K562 (cell line): Measurements from ENCODE around the gene GNAT3. TPM values are rescaled to one million over a fixed set of nuclear protein-coding genes. Genes with fewer than 3 reads are reported as not detected.

Experiments
- ATAC-seq: fragments of 200-7000 bp; cut with Tn5 transposase; 3 replicates; pipeline ENCODE4 v1.9.1; 2020; ENCODE audit warnings: moderate library complexity
- Bru-seq: library from RNA; stranded (reverse); fragments of 400-500 nt; gene quantifications from one replicate; lab custom pipeline; 2021; lab: Mats Ljungman, UMichigan
- BruChase-seq, 2 experiments: library from RNA; stranded (reverse); fragments of 400-500 nt; gene quantifications; one replicate each; lab custom pipeline; 2021; lab: Mats Ljungman, UMichigan
- BruUV-seq: library from RNA; stranded (reverse); fragments of 400-500 nt; replicated peaks from 2 replicates; lab custom pipeline; 2021; lab: Mats Ljungman, UMichigan
- CTCF ChIA-PET: fragments of 300-600 bp; formaldehyde crosslinking; extraction: SDS; loops from one replicate; lab custom pipeline; 2021; ENCODE audit warnings: low intra/inter-chr PET ratio; lab: Yijun Ruan, JAX
- POLR2A ChIA-PET: fragments of 300-600, 350-650 bp; sonication (Branson Sonifier 250); formaldehyde crosslinking; extraction: SDS; loops from one replicate; lab custom pipeline; 2021; ENCODE audit warnings: antibody characterized with exemption, inconsistent platforms; lab: Yijun Ruan, JAX
- DNase-seq, 4 experiments: peaks; one replicate each; pipeline versions ENCODE4 v3.0.0 to v3.0.0-alpha.2; 2011 to 2018; ENCODE audit warnings: low spot score in 3 of 4, mixed read lengths in 3 of 4; ENCODE audit errors: extremely low read depth in 1 of 4
- FAIRE-seq: peaks from 2 replicates; lab custom pipeline; 2011; peaks lifted over from hg19 to GRCh38; lab: Jason Lieb, UNC
- H2AFZ ChIP-seq: 2 replicates; pipeline ENCODE4 v1.6.0; 2011; ENCODE audit warnings: low read depth, low read length, control low read depth, inconsistent platforms
- H3K27ac ChIP-seq: fragments of 200-600 bp; 3 replicates; pipeline ENCODE4 v1.8.0; 2011; ENCODE audit warnings: low read depth, mild to moderate bottlenecking, control low read depth, inconsistent platforms, low read length, moderate library complexity, mixed read lengths; ENCODE audit errors: extremely low read depth
- H3K27me3 ChIP-seq, 2 experiments: fragments of 300-600 bp in 1 of 2; 2 replicates in 1 of 2; 3 replicates in 1 of 2; pipeline versions ENCODE4 v1.6.0 to v1.8.0; 2011; ENCODE audit warnings: inconsistent platforms in 2 of 2, low read length in 2 of 2, mild to moderate bottlenecking in 1 of 2, mixed read lengths in 1 of 2, moderate library complexity in 1 of 2; ENCODE audit not compliant: control insufficient read depth in 2 of 2, insufficient read depth in 2 of 2
- H3K36me3 ChIP-seq: fragments of 300-600 bp; 3 replicates; pipeline ENCODE4 v1.8.0; 2011; ENCODE audit warnings: mild to moderate bottlenecking, low read length, inconsistent platforms; ENCODE audit not compliant: control insufficient read depth, insufficient read depth
- H3K4me1 ChIP-seq, 2 experiments: fragments of 200-600 bp in 1 of 2; replicated peaks in 1 of 2; 2 replicates in 1 of 2; 3 replicates in 1 of 2; pipeline versions ENCODE4 v1.5.1 to v1.8.0; 2011; ENCODE audit warnings: inconsistent platforms in 2 of 2, low read length in 2 of 2, mild to moderate bottlenecking in 1 of 2, mixed read lengths in 1 of 2, moderate library complexity in 1 of 2; ENCODE audit not compliant: control insufficient read depth in 2 of 2, insufficient read depth in 2 of 2
- H3K4me2 ChIP-seq: 2 replicates; pipeline ENCODE4 v1.6.1; 2011; ENCODE audit warnings: low read length, control low read depth, inconsistent platforms, mixed read lengths; ENCODE audit not compliant: insufficient read depth
- H3K4me3 ChIP-seq: fragments of 200-600 bp; sonication (generic), shearing (Covaris generic); 2 replicates; pipeline ENCODE4 v1.5.1; 2016; ENCODE audit warnings: control low read depth, inconsistent platforms
- H3K79me2 ChIP-seq: fragments of 200-600 bp; 3 replicates; pipeline ENCODE4 v1.8.0; 2011; ENCODE audit warnings: low read length, inconsistent platforms; ENCODE audit not compliant: control insufficient read depth, insufficient read depth
- H3K9ac ChIP-seq, 2 experiments: 2 replicates each; pipeline versions ENCODE4 v1.6.0 to v1.6.1; 2011; ENCODE audit warnings: low read depth in 2 of 2, low read length in 2 of 2, control low read depth in 1 of 2, inconsistent platforms in 1 of 2, mild to moderate bottlenecking in 1 of 2, mixed read lengths in 1 of 2; ENCODE audit not compliant: insufficient read depth in 1 of 2
- H3K9me1 ChIP-seq: one replicate; pipeline ENCODE4 v1.6.0; 2011; ENCODE audit warnings: inconsistent platforms, mild to moderate bottlenecking, low read length, moderate library complexity; ENCODE audit not compliant: control insufficient read depth, insufficient read depth
- H3K9me3 ChIP-seq: replicated peaks from 2 replicates; pipeline ENCODE4 v1.5.1; 2011; ENCODE audit warnings: low read depth, low read length, inconsistent platforms; ENCODE audit not compliant: control insufficient read depth, insufficient read depth
- H4K20me1 ChIP-seq: replicated peaks from 2 replicates; pipeline ENCODE4 v1.6.1; 2011; ENCODE audit warnings: low read length, inconsistent platforms, mixed read lengths; ENCODE audit not compliant: control insufficient read depth, insufficient read depth
- CHAMP1 ChIP-seq: fragments of 450-650 bp; IDR thresholded peaks from 2 replicates; pipeline ENCODE4 v1.6.1; 2016; ENCODE audit warnings: mild to moderate bottlenecking
- CXXC5 ChIP-seq: fragments of 250-450 bp; sonication (Bioruptor Pico); IDR thresholded peaks from 2 replicates; pipeline ENCODE4 v1.8.0; 2022; ENCODE audit warnings: inconsistent platforms, mild to moderate bottlenecking, moderate library complexity
- HNRNPL ChIP-seq: fragments of 200-400 bp; formaldehyde crosslinking; IDR thresholded peaks from 2 replicates; pipeline ENCODE4 v1.6.1; 2017; ENCODE audit warnings: low read depth, mild to moderate bottlenecking, low read length
- RBM39 ChIP-seq: fragments of 200-400 bp; formaldehyde crosslinking; optimal IDR thresholded peaks from 2 replicates; pipeline ENCODE3; 2018; ENCODE audit warnings: low read depth, low read length
- SIX5 ChIP-seq, 2 experiments: IDR thresholded peaks; 2 replicates each; pipeline ENCODE4 v1.6.1; 2011; ENCODE audit warnings: low read length in 2 of 2, borderline replicate concordance in 1 of 2, low read depth in 1 of 2, mild to moderate bottlenecking in 1 of 2, moderate library complexity in 1 of 2; ENCODE audit not compliant: insufficient read depth in 1 of 2
- SMARCE1 ChIP-seq: fragments of 450-650 bp; IDR thresholded peaks from 2 replicates; pipeline ENCODE4 v1.7.1; 2016; ENCODE audit warnings: mild to moderate bottlenecking
- ZFP1 ChIP-seq: fragments of 450-650 bp; formaldehyde crosslinking; IDR thresholded peaks from 2 replicates; pipeline ENCODE4 v1.4.0; 2020; ENCODE audit warnings: mild to moderate bottlenecking, mixed read lengths
- ZNF583 ChIP-seq: fragments of 250-450 bp; sonication (Bioruptor Pico); IDR thresholded peaks from 2 replicates; pipeline ENCODE4 v1.4.0; 2020
- ZNF77 ChIP-seq: fragments of 250-450 bp; sonication (Bioruptor Pico); IDR thresholded peaks from 2 replicates; pipeline ENCODE4 v1.5.0; 2020
- WGBS: fragments of 100-300 bp; shearing (Covaris generic); methylation state at CpG from one replicate; pipeline ENCODE4 v1.1.6; 2016; ENCODE audit warnings: low coverage, mixed read lengths; ENCODE audit not compliant: insufficient coverage; ENCODE audit errors: missing lambda C conversion rate; 5-methylcytosine and 5-hydroxymethylcytosine counted together
- in situ Hi-C: fragments of 300-500 bp; cut with MboI; formaldehyde crosslinking; loops from 4 replicates; pipeline ENCODE4 v1.15.0; 2018; ENCODE audit warnings: inconsistent platforms, mixed read lengths
- intact Hi-C: fragments of 100-400 bp; cut with micrococcal nuclease; formaldehyde crosslinking; loops from 2 replicates; pipeline ENCODE4 v1.14.2; 2022
- long read RNA-seq, 3 experiments: library from polyadenylated mRNA in 2 of 3; library from RNA in 1 of 3; unstranded in 2 of 3; stranded (forward) in 1 of 3; transcript quantifications; one replicate each; pipeline ENCODE4 v2.0.0, GENCODE V29; 2019 to 2022
- polyA minus RNA-seq, 3 experiments: library from RNA; depleted of rRNA, polyadenylated mRNA; stranded (reverse); fragments of >200 nt; gene quantifications; 2 replicates each; pipeline ENCODE4 v1.2.3, GENCODE V29; 2011
- polyA plus RNA-seq, 8 experiments: library from polyadenylated mRNA; depleted of rRNA in 4 of 8; stranded (reverse) in 5 of 8; unstranded in 3 of 8; fragments of >200 nt; fragmentation: Nextera tagmentation in 2 of 8; fragmentation: Illumina TruSeq in 1 of 8; extraction: Ambion mirVana in 2 of 8; extraction: Trizol in 1 of 8; gene quantifications; 2 replicates each; pipeline versions ENCODE4 v1.2.1 to v1.2.3, GENCODE V29; 2011 to 2014; ENCODE audit warnings: inconsistent platforms in 1 of 8, missing spikeins in 1 of 8
- total RNA-seq, 7 experiments: library from RNA; depleted of rRNA in 6 of 7; stranded (reverse); fragments of >200 nt in 6 of 7; fragmentation: Illumina TruSeq in 2 of 7; extraction: Trizol in 2 of 7; gene quantifications; 2 replicates each; pipeline versions ENCODE4 v1.2.1 to v1.2.3, GENCODE V29; 2011 to 2021; ENCODE audit warnings: low replicate concordance in 1 of 7
- TF ChIP-seq, protein P1 (sequence below): fragments of 250-450 bp; sonication (Bioruptor Pico); IDR thresholded peaks from 2 replicates; pipeline ENCODE4 v1.8.0; 2022; ENCODE audit warnings: inconsistent platforms, mild to moderate bottlenecking, moderate library complexity, borderline replicate concordance
- TF ChIP-seq, protein P2 (sequence below): fragments of 250-450 bp; sonication (Bioruptor Pico); IDR thresholded peaks from 2 replicates; pipeline ENCODE4 v1.8.0; 2021; ENCODE audit warnings: borderline replicate concordance, mild to moderate bottlenecking, moderate library complexity; ENCODE audit not compliant: poor library complexity, severe bottlenecking
- TF ChIP-seq, protein P3 (sequence below): fragments of 450-650 bp; formaldehyde crosslinking; IDR thresholded peaks from 2 replicates; pipeline ENCODE4 v1.4.0; 2020; ENCODE audit warnings: mild to moderate bottlenecking, moderate library complexity

GNAT3 gene
- total RNA-seq (2011; cell fraction: chromatin; rRNA removed; ENCODE audit: low replicate concordance): not detected in 2 replicates
- total RNA-seq (2011; cell fraction: nucleolus; rRNA removed): not detected in 2 replicates
- not detected in 2 replicates for total RNA-seq (2011; cell fraction: nucleoplasm; rRNA removed)
- total RNA-seq (2014; rRNA removed) (not detected in 2 replicates), total RNA-seq (2014; rRNA removed; fragmentation: Illumina TruSeq; extraction: Trizol) (not detected in 2 replicates), total RNA-seq (2015; rRNA removed; fragmentation: Illumina TruSeq; extraction: Trizol) (not detected in 2 replicates), total RNA-seq (2021) (not detected in 2 replicates), polyA plus RNA-seq (2011; rRNA removed) (not detected in 2 replicates), polyA plus RNA-seq (2014; fragmentation: Illumina TruSeq; extraction: Trizol) (not detected in 2 replicates), polyA plus RNA-seq (2014; fragmentation: Nextera tagmentation; extraction: Ambion mirVana) (not detected), polyA plus RNA-seq (2014; rRNA removed) (not detected in 2 replicates), polyA minus RNA-seq (2011; rRNA and poly(A)+ RNA removed) (not detected in 2 replicates), Bru-seq, nascent RNA (not detected), BruChase-seq, experiment 1, labeled RNA remaining after a 2-hour chase (not detected), BruChase-seq, experiment 2, labeled RNA remaining after a 6-hour chase (not detected)
- not detected in 2 replicates for polyA plus RNA-seq (2011; cell fraction: cytosol; rRNA removed)
- polyA plus RNA-seq (2011; cell fraction: nucleus; rRNA removed): not detected in 2 replicates
- polyA plus RNA-seq (2012): not detected in 2 replicates
- polyA minus RNA-seq (2011; cell fraction: cytosol; rRNA and poly(A)+ RNA removed): not detected in 2 replicates
- polyA minus RNA-seq (2011; cell fraction: nucleus; rRNA and poly(A)+ RNA removed): not detected in 2 replicates
- long read RNA-seq, experiment 1: 0 reads
- long read RNA-seq, experiment 2: 0 reads
- long read RNA-seq, experiment 3: 0 reads

- intact Hi-C loops: no loop called here
- WGBS: 0% methylated on average over 3 of the region's 3 CpGs
- FAIRE-seq: no peak
- no peak for TF ChIP-seq RBM39
- TF ChIP-seq CHAMP1: no peak
- TF ChIP-seq, protein P1, sequence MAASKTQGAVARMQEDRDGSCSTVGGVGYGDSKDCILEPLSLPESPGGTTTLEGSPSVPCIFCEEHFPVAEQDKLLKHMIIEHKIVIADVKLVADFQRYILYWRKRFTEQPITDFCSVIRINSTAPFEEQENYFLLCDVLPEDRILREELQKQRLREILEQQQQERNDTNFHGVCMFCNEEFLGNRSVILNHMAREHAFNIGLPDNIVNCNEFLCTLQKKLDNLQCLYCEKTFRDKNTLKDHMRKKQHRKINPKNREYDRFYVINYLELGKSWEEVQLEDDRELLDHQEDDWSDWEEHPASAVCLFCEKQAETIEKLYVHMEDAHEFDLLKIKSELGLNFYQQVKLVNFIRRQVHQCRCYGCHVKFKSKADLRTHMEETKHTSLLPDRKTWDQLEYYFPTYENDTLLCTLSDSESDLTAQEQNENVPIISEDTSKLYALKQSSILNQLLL (CRISPR knock-in tag): no peak
- TF ChIP-seq CXXC5 (CRISPR knock-in tag): no peak
- TF ChIP-seq ZNF77 (CRISPR knock-in tag): no peak
- TF ChIP-seq, protein P2, sequence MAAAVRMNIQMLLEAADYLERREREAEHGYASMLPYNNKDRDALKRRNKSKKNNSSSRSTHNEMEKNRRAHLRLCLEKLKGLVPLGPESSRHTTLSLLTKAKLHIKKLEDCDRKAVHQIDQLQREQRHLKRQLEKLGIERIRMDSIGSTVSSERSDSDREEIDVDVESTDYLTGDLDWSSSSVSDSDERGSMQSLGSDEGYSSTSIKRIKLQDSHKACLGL (CRISPR knock-in tag): no peak
- TF ChIP-seq SMARCE1: no peak
- TF ChIP-seq, protein P3, sequence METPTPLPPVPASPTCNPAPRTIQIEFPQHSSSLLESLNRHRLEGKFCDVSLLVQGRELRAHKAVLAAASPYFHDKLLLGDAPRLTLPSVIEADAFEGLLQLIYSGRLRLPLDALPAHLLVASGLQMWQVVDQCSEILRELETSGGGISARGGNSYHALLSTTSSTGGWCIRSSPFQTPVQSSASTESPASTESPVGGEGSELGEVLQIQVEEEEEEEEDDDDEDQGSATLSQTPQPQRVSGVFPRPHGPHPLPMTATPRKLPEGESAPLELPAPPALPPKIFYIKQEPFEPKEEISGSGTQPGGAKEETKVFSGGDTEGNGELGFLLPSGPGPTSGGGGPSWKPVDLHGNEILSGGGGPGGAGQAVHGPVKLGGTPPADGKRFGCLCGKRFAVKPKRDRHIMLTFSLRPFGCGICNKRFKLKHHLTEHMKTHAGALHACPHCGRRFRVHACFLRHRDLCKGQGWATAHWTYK: no peak
- TF ChIP-seq ZFP1 (CRISPR knock-in tag): no peak
- no peak for TF ChIP-seq HNRNPL
- TF ChIP-seq SIX5 (IDR thresholded peaks at IDR 0.05; ENCODE audit: borderline replicate concordance in 1 of 2, insufficient read depth in 1 of 2, low read depth in 1 of 2, low read length in 2 of 2): no peak
- TF ChIP-seq ZNF583 (CRISPR knock-in tag): no peak
Measured at GRCh38 chr7:80511964-80512363, at the start of gene GNAT3. TSS of gene GNAT3 (minus strand) at chr7:80512064. CDS start at chr7:80511926, 138 bp downstream.

More at GRCh38 chr7:80511964-80512363, at the start of gene GNAT3:
- Histone ChIP-seq H3K9ac (no peak within 1 kb of the TSS), H3K9me3 (no peaks in the 10 kb centered on the region), H3K4me1 (no peaks in the 10 kb centered on the region), H3K4me2 (no peak within 1 kb of the TSS), H4K20me1 (no peaks in the 10 kb centered on the region), H3K27me3 (no peaks in the 10 kb centered on the region), H3K4me3 (no peak within 1 kb of the TSS), H3K36me3 (no peaks in the 10 kb centered on the region), H3K27ac (no peak within 1 kb of the TSS), H2AFZ (no peak within 1 kb of the TSS), H3K9me1 (no peaks in the 10 kb centered on the region), H3K79me2 (no peaks in the 10 kb centered on the region)
- in situ Hi-C loops: no loop called here
- POLR2A ChIA-PET: no interaction called here
- no TSS peak for BruUV-seq
- no peak for DNase-seq
- no peak for ATAC-seq
- CTCF ChIA-PET: no interaction called here
